ENCODE results near the gene PSMD1.

GRCh38 chr2:231013820-231014219 lies 42.8 kb upstream of the PSMD1 start:
- TF ChIP-seq, protein P1, sequence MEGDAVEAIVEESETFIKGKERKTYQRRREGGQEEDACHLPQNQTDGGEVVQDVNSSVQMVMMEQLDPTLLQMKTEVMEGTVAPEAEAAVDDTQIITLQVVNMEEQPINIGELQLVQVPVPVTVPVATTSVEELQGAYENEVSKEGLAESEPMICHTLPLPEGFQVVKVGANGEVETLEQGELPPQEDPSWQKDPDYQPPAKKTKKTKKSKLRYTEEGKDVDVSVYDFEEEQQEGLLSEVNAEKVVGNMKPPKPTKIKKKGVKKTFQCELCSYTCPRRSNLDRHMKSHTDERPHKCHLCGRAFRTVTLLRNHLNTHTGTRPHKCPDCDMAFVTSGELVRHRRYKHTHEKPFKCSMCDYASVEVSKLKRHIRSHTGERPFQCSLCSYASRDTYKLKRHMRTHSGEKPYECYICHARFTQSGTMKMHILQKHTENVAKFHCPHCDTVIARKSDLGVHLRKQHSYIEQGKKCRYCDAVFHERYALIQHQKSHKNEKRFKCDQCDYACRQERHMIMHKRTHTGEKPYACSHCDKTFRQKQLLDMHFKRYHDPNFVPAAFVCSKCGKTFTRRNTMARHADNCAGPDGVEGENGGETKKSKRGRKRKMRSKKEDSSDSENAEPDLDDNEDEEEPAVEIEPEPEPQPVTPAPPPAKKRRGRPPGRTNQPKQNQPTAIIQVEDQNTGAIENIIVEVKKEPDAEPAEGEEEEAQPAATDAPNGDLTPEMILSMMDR (conservative IDR thresholded peaks at IDR 0.05; ENCODE audit: low read depth, low read length): no peak
- no peak for TF ChIP-seq EZH2 (IDR thresholded peaks at IDR 0.05; ENCODE audit: borderline replicate concordance, low read depth, low read length, poor library complexity, severe bottlenecking)
